ENCODE measurements around the gene CDH18.

Gene CDH18

GRCh38 chr5:19655627-19656026 is 332.4 kb downstream of the CDH18 start:
- no peak for TF ChIP-seq CTCF (IDR thresholded peaks at IDR 0.05; ENCODE audit: low read depth, low read length)
- no peak overlapping the region for H3K4me3 ChIP-seq (ENCODE audit: low read depth, low read length)

- TF ChIP-seq CTCF (IDR thresholded peaks at IDR 0.05; ENCODE audit: low read depth, low read length), result no peak
- no peak overlapping the region for H3K4me3 ChIP-seq (ENCODE audit: low read depth, low read length)
Observed at GRCh38 chr5:19638461-19638860, 349.5 kb downstream of the CDH18 start.

GRCh38 chr5:19630876-19631275 is 357.1 kb downstream of the CDH18 start:
- TF ChIP-seq CTCF (IDR thresholded peaks at IDR 0.05; ENCODE audit: low read depth, low read length), result no peak
- no peak overlapping the region for H3K4me3 ChIP-seq (ENCODE audit: low read depth, low read length)

- no peak overlapping the region for H3K4me3 ChIP-seq (ENCODE audit: low read depth, low read length)
- TF ChIP-seq CTCF (IDR thresholded peaks at IDR 0.05; ENCODE audit: low read depth, low read length), result no peak
Observed at GRCh38 chr5:19626211-19626610, 361.8 kb downstream of the CDH18 start.

GRCh38 chr5:19625562-19625961 is 362.4 kb downstream of the CDH18 start:
- TF ChIP-seq CTCF (IDR thresholded peaks at IDR 0.05; ENCODE audit: low read depth, low read length), result no peak
- H3K4me3 ChIP-seq (ENCODE audit: low read depth, low read length), result no peak overlapping the region

GRCh38 chr5:19619571-19619970 is 368.4 kb downstream of the CDH18 start:
- TF ChIP-seq CTCF (IDR thresholded peaks at IDR 0.05; ENCODE audit: low read depth, low read length), result no peak
- H3K4me3 ChIP-seq (ENCODE audit: low read depth, low read length), result no peak overlapping the region

- no peak for TF ChIP-seq CTCF (IDR thresholded peaks at IDR 0.05; ENCODE audit: low read depth, low read length)
- no peak overlapping the region for H3K4me3 ChIP-seq (ENCODE audit: low read depth, low read length)
Observed at GRCh38 chr5:19616701-19617215, 371.2 kb downstream of the CDH18 start.
